Measurements from ENCODE around the gene PARP4.
"Not testable (repeated sequence)": the region's sequence is repeated elsewhere in the genome, so short reads cannot be mapped to it uniquely, and the experiment has no call there.

GRCh38 chr13:24391771-24392683, 120.6 kb downstream of the PARP4 start:
- TF ChIP-seq, protein P1, sequence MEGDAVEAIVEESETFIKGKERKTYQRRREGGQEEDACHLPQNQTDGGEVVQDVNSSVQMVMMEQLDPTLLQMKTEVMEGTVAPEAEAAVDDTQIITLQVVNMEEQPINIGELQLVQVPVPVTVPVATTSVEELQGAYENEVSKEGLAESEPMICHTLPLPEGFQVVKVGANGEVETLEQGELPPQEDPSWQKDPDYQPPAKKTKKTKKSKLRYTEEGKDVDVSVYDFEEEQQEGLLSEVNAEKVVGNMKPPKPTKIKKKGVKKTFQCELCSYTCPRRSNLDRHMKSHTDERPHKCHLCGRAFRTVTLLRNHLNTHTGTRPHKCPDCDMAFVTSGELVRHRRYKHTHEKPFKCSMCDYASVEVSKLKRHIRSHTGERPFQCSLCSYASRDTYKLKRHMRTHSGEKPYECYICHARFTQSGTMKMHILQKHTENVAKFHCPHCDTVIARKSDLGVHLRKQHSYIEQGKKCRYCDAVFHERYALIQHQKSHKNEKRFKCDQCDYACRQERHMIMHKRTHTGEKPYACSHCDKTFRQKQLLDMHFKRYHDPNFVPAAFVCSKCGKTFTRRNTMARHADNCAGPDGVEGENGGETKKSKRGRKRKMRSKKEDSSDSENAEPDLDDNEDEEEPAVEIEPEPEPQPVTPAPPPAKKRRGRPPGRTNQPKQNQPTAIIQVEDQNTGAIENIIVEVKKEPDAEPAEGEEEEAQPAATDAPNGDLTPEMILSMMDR (IDR thresholded peaks at IDR 0.05; ENCODE audit: poor library complexity, severe bottlenecking) = not testable (repeated sequence)
- TF ChIP-seq TAF1 (IDR thresholded peaks at IDR 0.05; ENCODE audit: low read depth); POLR2AphosphoS5 (IDR thresholded peaks at IDR 0.05): not testable (repeated sequence)

Data from neural cell (in vitro differentiated cells).